Ovary (tissue), 9 donors: ENCODE data around the gene IGFBP6. TPM values are rescaled to one million over a fixed set of nuclear protein-coding genes. Genes with fewer than 3 reads are reported as not detected.

ENCODE experiments used
- DNase-seq, 5 donors: peaks; one replicate each; pipeline ENCODE4 v3.0.0-alpha.2; 2019 to 2020
- H3K27ac ChIP-seq, 2 donors: fragments of 200-600 bp; one replicate each; pipeline versions ENCODE4 v1.5.1 to v1.8.0; 2019 to 2022
- H3K27me3 ChIP-seq: fragments of 200-600 bp; one replicate; pipeline ENCODE4 v1.8.0; 2022
- H3K36me3 ChIP-seq: fragments of 200-600 bp; sonication (generic); one replicate; pipeline ENCODE4 v1.5.1; 2019
- H3K4me1 ChIP-seq: one replicate; pipeline ENCODE4 v1.8.1; 2013; ENCODE audit warnings: mild to moderate bottlenecking, moderate library complexity; ENCODE audit not compliant: insufficient read depth
- H3K4me3 ChIP-seq: fragments of 200-600 bp; sonication (generic); one replicate; pipeline ENCODE4 v1.5.1; 2017
- H3K9me3 ChIP-seq, 2 donors: fragments of 200-600 bp in 1 of 2; sonication (generic) in 1 of 2; one replicate each; pipeline versions ENCODE4 v1.5.1 to v1.8.1; 2013 to 2019; ENCODE audit warnings: mild to moderate bottlenecking in 1 of 2, moderate library complexity in 1 of 2
- EP300 ChIP-seq: sonication (generic); formaldehyde crosslinking; IDR thresholded peaks from one replicate; pipeline ENCODE4 v1.6.1; 2017; ENCODE audit warnings: antibody characterized with exemption
- POLR2A ChIP-seq: fragments of 450-650 bp; IDR thresholded peaks from one replicate; pipeline ENCODE4 v1.6.1; 2017; ENCODE audit warnings: antibody characterized with exemption, mild to moderate bottlenecking, moderate library complexity
- WGBS, 3 donors: extraction: QIAGEN DNeasy Blood & Tissue Kit in 1 of 3; methylation state at CpG; one replicate each; pipeline versions ENCODE4 v1.1.5 to v1.1.7; 2013 to 2017; 5-methylcytosine and 5-hydroxymethylcytosine counted together
- intact Hi-C, 4 donors: fragments of 100-400 bp; cut with DNase I; formaldehyde crosslinking; loops; one replicate each; pipeline versions ENCODE4 v1.11.0 to v1.15.1; 2022 to 2023
- polyA plus RNA-seq, 2 donors: library from polyadenylated mRNA; stranded (reverse); fragments of 200-250 nt in 1 of 2; fragments of 350-450 nt in 1 of 2; fragmentation: Illumina TruSeq in 1 of 2; extraction: RNeasy Lipid Tissue Mini Kit (QIAGEN cat#74804) in 1 of 2; gene quantifications; one replicate each; pipeline ENCODE4 v1.2.3, GENCODE V29; 2013 to 2014
- total RNA-seq, 7 donors: library from RNA; depleted of rRNA in 2 of 7; stranded (reverse); fragments of >200 nt in 2 of 7; fragmentation: NEBNext Ultra II Directional in 3 of 7; extraction: Animal tissue kit (Norgen Biotek cat#: 25700) in 3 of 7; gene quantifications; one replicate each; pipeline versions ENCODE4 v1.1.0 to v1.2.4, GENCODE V29; 2016 to 2023
- TF ChIP-seq, protein P1 (sequence below), 3 donors: fragments of 450-650 bp in 2 of 3; fragments of 200-600 bp in 1 of 3; IDR thresholded peaks; one replicate each; pipeline versions ENCODE4 v1.5.1 to v1.8.0; 2016 to 2022; ENCODE audit warnings: antibody characterized with exemption in 3 of 3, mild to moderate bottlenecking in 1 of 3
- donor health status: DM: no; HTN: no; CAD: no; lungs with moderate emphysema.
- donor health status: DM: no; HTN: no; CAD: no.
- donor health status: Bipolar disorder and iron deficiency.
- donor health status: DM: yes; HTN: yes; CAD: no.
- donor health status: DM: no; HTN: no; CAD: no.
- donor health status: DM: yes; HTN: yes; CAD: no.

The IGFBP6 gene
- total and polyA plus RNA-seq, 9 donors: 78.9 to 685 (median 171) TPM

DNA sequence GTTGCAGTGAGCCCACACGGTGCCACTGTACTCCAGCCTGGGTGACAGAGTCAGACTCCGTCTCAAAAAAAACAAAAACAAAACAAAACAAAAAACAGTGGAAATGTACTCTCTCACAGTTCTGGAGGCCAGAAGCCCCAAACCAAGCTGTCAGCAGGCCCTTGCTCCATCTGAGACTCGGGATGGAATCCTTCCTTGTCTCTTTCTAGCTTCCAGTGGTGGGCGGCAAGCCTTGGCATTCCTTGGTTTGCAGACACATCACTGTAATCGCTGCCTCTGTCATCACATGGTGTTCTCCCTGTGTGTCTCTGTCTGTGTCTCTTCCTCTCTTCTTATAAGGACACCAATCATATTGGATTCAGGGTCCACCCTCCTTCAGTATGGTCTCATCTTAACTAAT is 41.2 kb upstream of the IGFBP6 start:
- TF ChIP-seq POLR2A (no peak), EP300 (no peak)
- TF ChIP-seq, protein P1, sequence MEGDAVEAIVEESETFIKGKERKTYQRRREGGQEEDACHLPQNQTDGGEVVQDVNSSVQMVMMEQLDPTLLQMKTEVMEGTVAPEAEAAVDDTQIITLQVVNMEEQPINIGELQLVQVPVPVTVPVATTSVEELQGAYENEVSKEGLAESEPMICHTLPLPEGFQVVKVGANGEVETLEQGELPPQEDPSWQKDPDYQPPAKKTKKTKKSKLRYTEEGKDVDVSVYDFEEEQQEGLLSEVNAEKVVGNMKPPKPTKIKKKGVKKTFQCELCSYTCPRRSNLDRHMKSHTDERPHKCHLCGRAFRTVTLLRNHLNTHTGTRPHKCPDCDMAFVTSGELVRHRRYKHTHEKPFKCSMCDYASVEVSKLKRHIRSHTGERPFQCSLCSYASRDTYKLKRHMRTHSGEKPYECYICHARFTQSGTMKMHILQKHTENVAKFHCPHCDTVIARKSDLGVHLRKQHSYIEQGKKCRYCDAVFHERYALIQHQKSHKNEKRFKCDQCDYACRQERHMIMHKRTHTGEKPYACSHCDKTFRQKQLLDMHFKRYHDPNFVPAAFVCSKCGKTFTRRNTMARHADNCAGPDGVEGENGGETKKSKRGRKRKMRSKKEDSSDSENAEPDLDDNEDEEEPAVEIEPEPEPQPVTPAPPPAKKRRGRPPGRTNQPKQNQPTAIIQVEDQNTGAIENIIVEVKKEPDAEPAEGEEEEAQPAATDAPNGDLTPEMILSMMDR (IDR thresholded peaks at IDR 0.05): no peak
- H3K27me3 ChIP-seq: no peaks in the 10 kb centered on the region
- peak in 1 of 5 donors; percentile 25 for DNase-seq
- no peak overlapping the region for H3K27ac ChIP-seq
- peaks cover 15% of the 10 kb centered on the region for H3K4me1 ChIP-seq
- intact Hi-C loops: no loop called here
- 72 to 76% (median 75%) methylated on average over 5 of the region's 5 CpGs for WGBS, 3 donors
- H3K4me3 ChIP-seq: no peak overlapping the region
- no peaks in the 10 kb centered on the region for H3K9me3 ChIP-seq
- no peaks in the 10 kb centered on the region for H3K36me3 ChIP-seq

DNA sequence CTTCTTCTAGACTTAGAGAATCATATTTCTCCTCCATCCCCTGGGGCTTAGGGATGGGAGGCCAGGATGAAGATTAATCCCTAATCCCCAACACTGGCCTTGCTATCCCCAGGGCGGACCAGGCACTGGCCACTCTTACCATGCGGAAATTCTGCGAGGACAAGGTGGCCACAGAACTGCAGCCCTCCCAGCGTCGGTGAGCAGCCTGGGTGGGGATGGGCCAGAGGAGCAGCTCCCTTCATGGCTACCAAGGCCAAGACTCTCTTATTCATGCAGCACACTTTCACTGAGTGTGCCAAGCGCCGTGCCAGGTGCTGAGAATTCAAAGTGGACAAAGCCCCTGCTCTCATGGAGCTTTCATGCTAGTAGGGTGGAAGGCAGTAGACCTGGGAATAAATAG is 40.6 kb upstream of the IGFBP6 start:
- H3K9me3 ChIP-seq: no peaks in the 10 kb centered on the region
- H3K36me3 ChIP-seq: no peaks in the 10 kb centered on the region
- WGBS, 3 donors: 90 to 93% (median 92%) methylated on average over 7 of the region's 7 CpGs
- no peaks in the 10 kb centered on the region for H3K27me3 ChIP-seq
- no peak overlapping the region for H3K27ac ChIP-seq
- intact Hi-C loops: no loop called here
- peak in 1 of 5 donors; percentile 33 for DNase-seq
- H3K4me3 ChIP-seq: no peak overlapping the region
- H3K4me1 ChIP-seq: peaks cover 10% of the 10 kb centered on the region
- TF ChIP-seq EP300: no peak
- TF ChIP-seq, protein P1 (IDR thresholded peaks at IDR 0.05): no peak
- no peak for TF ChIP-seq POLR2A

GRCh38 chr12:53057816-53058500 is 39.5 kb upstream of the IGFBP6 start:
- Histone ChIP-seq H3K4me1 (peaks cover 5% of the 10 kb centered on the region), H3K36me3 (no peaks in the 10 kb centered on the region), H3K9me3 (no peaks in the 10 kb centered on the region), H3K4me3 (no peak overlapping the region), H3K27ac (no peak overlapping the region), H3K27me3 (no peaks in the 10 kb centered on the region)
- intact Hi-C loops: no loop called here
- peak in 3 of 5 donors; percentile 30 to 45 (median 41) for DNase-seq
- TF ChIP-seq, protein P1 (IDR thresholded peaks at IDR 0.05): no peak
- no peak for TF ChIP-seq POLR2A
- TF ChIP-seq EP300: no peak
- WGBS, 3 donors: 83 to 86% (median 85%) methylated on average over 13 of the region's 13 CpGs

DNA sequence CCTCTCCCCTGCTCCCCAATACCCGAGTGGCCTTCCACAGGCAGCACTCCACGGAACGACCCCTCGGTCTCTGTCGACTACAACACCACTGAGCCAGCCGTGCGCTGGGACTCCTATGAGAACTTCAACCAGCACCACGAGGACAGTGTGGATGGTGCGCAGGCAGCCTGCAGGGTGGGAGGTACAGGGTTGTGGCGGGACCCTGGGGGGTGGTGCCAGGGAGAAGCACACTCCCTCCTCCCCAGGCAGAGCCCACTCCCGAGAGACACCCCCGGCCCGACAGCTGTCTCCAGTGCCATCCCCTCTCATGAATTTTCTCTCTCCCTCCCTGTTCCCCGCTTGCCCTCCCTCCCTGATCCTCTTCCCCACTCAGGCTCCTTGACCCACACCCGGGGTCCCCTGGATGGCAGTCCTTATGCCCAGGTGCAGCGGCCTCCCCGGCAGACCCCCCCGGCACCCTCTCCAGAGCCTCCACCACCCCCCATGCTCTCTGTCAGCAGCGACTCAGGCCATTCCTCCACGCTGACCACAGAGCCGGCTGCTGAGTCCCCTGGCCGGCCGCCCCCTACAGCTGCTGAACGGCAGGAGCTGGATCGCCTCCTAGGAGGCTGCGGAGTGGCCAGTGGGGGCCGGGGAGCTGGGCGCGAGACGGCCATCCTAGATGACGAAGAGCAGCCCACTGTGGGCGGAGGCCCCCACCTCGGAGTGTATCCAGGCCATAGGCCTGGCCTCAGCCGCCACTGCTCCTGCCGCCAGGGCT is 38.6 kb upstream of the IGFBP6 start:
- Histone ChIP-seq H3K36me3 (no peaks in the 10 kb centered on the region), H3K27ac (no peak overlapping the region), H3K9me3 (no peaks in the 10 kb centered on the region), H3K4me1 (peaks cover 11% of the 10 kb centered on the region), H3K4me3 (no peak overlapping the region), H3K27me3 (no peaks in the 10 kb centered on the region)
- intact Hi-C loops: no loop called here
- TF ChIP-seq, protein P1 (IDR thresholded peaks at IDR 0.05): no peak
- no peak for TF ChIP-seq POLR2A
- TF ChIP-seq EP300: no peak
- peak in 4 of 5 donors; percentile 34 to 50 (median 40) for DNase-seq
- 68 to 78% (median 73%) methylated on average over 28 to 35 of the region's 35 CpGs for WGBS, 3 donors
